ENCODE data around the gene NENF. TPM values are rescaled to one million over a fixed set of nuclear protein-coding genes. Genes with fewer than 3 reads are reported as not detected.

The NENF gene
- total RNA-seq, 1 experiment from 2014 or later, result 72.4 TPM

GRCh38 chr1:212401042-212401441, 31.7 kb upstream of the NENF start:
- ChIA-PET POLR2A (no interaction called here), CTCF (no interaction called here)
- no peaks in the 10 kb centered on the region for H3K4me1 ChIP-seq (ENCODE audit: control insufficient read depth, insufficient read depth, low read length)
- no peaks in the 10 kb centered on the region for H3K36me3 ChIP-seq (ENCODE audit: control insufficient read depth, insufficient read depth, low read length)
- H3K4me3 ChIP-seq (ENCODE audit: low read depth in 2 of 2, low read length in 2 of 2), result no peak overlapping the region
- DNase-seq (ENCODE audit: low read depth, low spot score), result no peak
- no peak for ATAC-seq
- BruUV-seq (replicated peaks), result no TSS peak
- intact Hi-C loops (cut with micrococcal nuclease; ENCODE audit: unreplicated experiment) (no loop called here), in situ Hi-C loops (cut with HindIII; ENCODE audit: low pct_unique_long_range_greater_than_20kb, low sequenced_read_pairs) (no loop called here)
- no peak overlapping the region for H3K27ac ChIP-seq (ENCODE audit: low read length)
- H3K9me3 ChIP-seq (ENCODE audit: control insufficient read depth, insufficient read depth, low read depth, low read length), result peaks cover 17% of the 10 kb centered on the region
- H3K27me3 ChIP-seq (ENCODE audit: control insufficient read depth, insufficient read depth, low read length), result no peaks in the 10 kb centered on the region
- TF ChIP-seq TCF7L2 (IDR thresholded peaks at IDR 0.05; ENCODE audit: low read depth, low read length), result no peak
- TF ChIP-seq CTCF (IDR thresholded peaks at IDR 0.05), result no peak
- no peak for TF ChIP-seq REST (IDR thresholded peaks at IDR 0.05; ENCODE audit: insufficient read depth in 1 of 2, low read depth in 2 of 2, low read length in 1 of 2)
- TF ChIP-seq POLR2AphosphoS5 (IDR thresholded peaks at IDR 0.05; ENCODE audit: low read depth, low read length), result no peak
- no peak for TF ChIP-seq SIN3A (IDR thresholded peaks at IDR 0.05; ENCODE audit: borderline replicate concordance, insufficient read depth, low read depth, low read length)

- Histone ChIP-seq H3K27ac (ENCODE audit: low read length) (no peak overlapping the region), H3K36me3 (ENCODE audit: control insufficient read depth, insufficient read depth, low read length) (no peaks in the 10 kb centered on the region), H3K27me3 (ENCODE audit: control insufficient read depth, insufficient read depth, low read length) (no peaks in the 10 kb centered on the region), H3K4me1 (ENCODE audit: control insufficient read depth, insufficient read depth, low read length) (no peaks in the 10 kb centered on the region), H3K9me3 (ENCODE audit: control insufficient read depth, insufficient read depth, low read depth, low read length) (peaks cover 11% of the 10 kb centered on the region), H3K4me3 (ENCODE audit: low read depth in 2 of 2, low read length in 2 of 2) (no peak overlapping the region)
- in situ Hi-C loops (cut with HindIII; ENCODE audit: low pct_unique_long_range_greater_than_20kb, low sequenced_read_pairs), result no loop called here
- TF ChIP-seq REST (IDR thresholded peaks at IDR 0.05; ENCODE audit: insufficient read depth in 1 of 2, low read depth in 2 of 2, low read length in 1 of 2) (no peak), CTCF (IDR thresholded peaks at IDR 0.05) (no peak), POLR2AphosphoS5 (IDR thresholded peaks at IDR 0.05; ENCODE audit: low read depth, low read length) (no peak), SIN3A (IDR thresholded peaks at IDR 0.05; ENCODE audit: borderline replicate concordance, insufficient read depth, low read depth, low read length) (no peak), TCF7L2 (IDR thresholded peaks at IDR 0.05; ENCODE audit: low read depth, low read length) (no peak)
- ChIA-PET CTCF (no interaction called here), POLR2A (no interaction called here)
- ATAC-seq (no peak), DNase-seq (ENCODE audit: low read depth, low spot score) (no peak)
- intact Hi-C loops (cut with micrococcal nuclease; ENCODE audit: unreplicated experiment), result no loop called here
- no TSS peak for BruUV-seq (replicated peaks)
Measured at GRCh38 chr1:212401838-212402582, 30.7 kb upstream of the NENF start.
